Fibroblast of villous mesenchyme (primary cell): ENCODE results near the gene ADAMTS5. TPM values are rescaled to one million over a fixed set of nuclear protein-coding genes. Genes with fewer than 3 reads are reported as not detected.
A peak's percentile ranks its signal among the peaks of the same experiment; 100 is the strongest.

Source experiments
- DNase-seq: peaks from one replicate; pipeline ENCODE4 v3.0.0-alpha.2; 2010; ENCODE audit warnings: low read depth
- H3K4me3 ChIP-seq: 2 replicates; pipeline ENCODE4 v1.5.1; 2011; ENCODE audit warnings: low read depth, mild to moderate bottlenecking, low read length
- CTCF ChIP-seq: IDR thresholded peaks from 2 replicates; pipeline ENCODE4 v1.5.1; 2012; ENCODE audit warnings: low read depth, mild to moderate bottlenecking, low read length; ENCODE audit not compliant: insufficient read depth
- total RNA-seq: library from RNA; depleted of rRNA; stranded (reverse); fragments of >200 nt; gene quantifications from 2 replicates; pipeline ENCODE4 v1.2.3, GENCODE V29; 2012

The ADAMTS5 gene
- total RNA-seq, 1 donor = 28.5 TPM

- no peak for TF ChIP-seq CTCF
- peak overlapping the region; percentile 77 for H3K4me3 ChIP-seq
- DNase-seq = peak; percentile 46
These were observed 4.2 kb downstream of the ADAMTS5 start for GRCh38 chr21:26962621-26963181.

- TF ChIP-seq CTCF = peak; percentile 19
- H3K4me3 ChIP-seq = no peak overlapping the region
- DNase-seq = no peak
These were observed 5.2 kb downstream of the ADAMTS5 start for GRCh38 chr21:26961698-26962097.

- no peak for DNase-seq
- TF ChIP-seq CTCF = no peak
- no peak overlapping the region for H3K4me3 ChIP-seq
These were observed 8.1 kb downstream of the ADAMTS5 start for GRCh38 chr21:26958788-26959187.

GRCh38 chr21:26956813-26957212 lies 10.1 kb downstream of the ADAMTS5 start:
- no peak overlapping the region for H3K4me3 ChIP-seq
- DNase-seq = no peak
- TF ChIP-seq CTCF = no peak

GRCh38 chr21:26956216-26956615 lies 10.7 kb downstream of the ADAMTS5 start:
- H3K4me3 ChIP-seq = no peak overlapping the region
- no peak for DNase-seq
- no peak for TF ChIP-seq CTCF

- no peak for TF ChIP-seq CTCF
- DNase-seq = no peak
- no peak overlapping the region for H3K4me3 ChIP-seq
These were observed 12.2 kb downstream of the ADAMTS5 start for GRCh38 chr21:26954662-26955121.
